Fibroblast of peridontal ligament (primary cell): ENCODE measurements around the gene RPS19.

Experiments
- DNase-seq: peaks from one replicate; pipeline ENCODE4 v3.0.0-alpha.2; 2010; ENCODE audit errors: extremely low read depth

Gene RPS19

DNA sequence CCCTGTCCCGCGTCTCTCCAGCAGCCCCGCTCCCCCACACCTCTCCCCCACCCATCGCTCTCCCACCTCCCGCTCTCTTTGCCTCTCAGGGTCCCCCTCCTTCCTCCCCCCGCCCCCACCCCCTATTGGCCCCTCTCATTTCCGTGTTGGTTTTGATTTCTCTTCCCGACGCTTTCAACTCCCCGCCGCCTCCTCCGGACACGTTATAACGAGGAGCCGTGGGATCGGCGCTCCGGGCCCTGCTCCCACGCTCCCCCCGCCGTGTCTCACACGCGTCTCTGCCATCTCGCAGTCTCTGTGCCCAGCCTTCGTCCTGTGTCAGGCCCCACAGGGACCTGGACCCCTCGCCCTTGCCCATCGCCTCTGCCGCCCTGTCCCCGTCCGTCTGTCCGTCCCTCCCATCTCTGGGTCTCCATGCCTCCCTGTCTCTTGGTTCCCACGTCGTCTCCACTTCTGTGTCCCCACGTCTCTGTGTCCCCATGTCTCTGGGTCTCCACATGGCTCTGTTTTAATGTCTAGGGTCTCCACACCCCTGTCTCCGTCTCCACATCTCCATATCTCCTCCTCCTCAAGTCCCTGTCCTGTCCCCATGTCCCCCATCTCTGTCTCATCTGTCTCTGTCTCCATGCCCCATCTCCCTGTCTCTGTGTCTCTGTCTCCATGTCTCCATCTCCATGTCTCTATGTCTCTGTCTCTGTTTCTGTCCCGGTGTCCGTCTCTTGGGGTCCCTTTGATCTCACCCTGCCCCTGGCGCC lies 55.1 kb downstream of the RPS19 start:
- no peak for DNase-seq

GRCh38 chr19:41915776-41916414 lies 55.8 kb downstream of the RPS19 start:
- no peak for DNase-seq

DNA sequence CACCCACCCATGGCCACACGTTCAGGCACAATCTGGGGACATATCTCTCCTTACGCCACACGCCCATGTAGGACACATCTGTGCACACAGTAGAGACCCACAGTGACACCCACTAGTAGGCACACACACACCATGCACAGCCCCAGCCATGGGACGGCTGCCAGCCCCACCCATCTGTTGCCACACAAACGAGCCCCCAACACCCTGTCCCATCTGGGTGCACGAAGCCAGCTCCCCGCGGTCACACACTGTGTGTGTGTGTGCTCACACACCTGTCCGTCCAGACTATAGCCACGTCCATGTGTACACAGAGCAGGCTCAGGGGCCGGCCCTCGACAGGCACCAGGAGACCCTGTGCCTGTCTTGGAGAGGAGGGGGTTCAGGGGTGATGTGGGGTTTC lies 57.6 kb downstream of the RPS19 start:
- DNase-seq = no peak

- DNase-seq = no peak
Measured at GRCh38 chr19:41918095-41918494, 58.0 kb downstream of the RPS19 start.

DNA sequence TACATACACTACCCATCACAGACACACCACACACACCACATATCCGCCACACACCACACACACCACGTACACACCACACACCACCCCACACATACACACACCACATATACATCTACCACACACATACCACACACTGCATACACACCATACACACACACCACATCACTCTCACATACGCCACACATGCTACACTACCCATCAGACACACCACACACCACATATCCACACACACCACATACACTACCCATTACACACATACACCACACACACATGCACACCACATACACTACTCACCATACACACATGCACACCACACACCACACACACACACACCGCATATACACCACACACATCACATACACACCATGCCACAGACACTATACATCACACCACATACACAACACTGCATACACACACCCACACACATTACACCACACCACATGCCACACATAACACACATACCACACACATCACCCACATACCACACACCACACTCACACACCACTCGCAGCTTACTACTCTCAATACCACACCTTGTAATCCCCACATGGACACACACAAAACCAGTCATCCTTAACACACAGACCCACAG lies 58.7 kb downstream of the RPS19 start:
- no peak for DNase-seq

DNA sequence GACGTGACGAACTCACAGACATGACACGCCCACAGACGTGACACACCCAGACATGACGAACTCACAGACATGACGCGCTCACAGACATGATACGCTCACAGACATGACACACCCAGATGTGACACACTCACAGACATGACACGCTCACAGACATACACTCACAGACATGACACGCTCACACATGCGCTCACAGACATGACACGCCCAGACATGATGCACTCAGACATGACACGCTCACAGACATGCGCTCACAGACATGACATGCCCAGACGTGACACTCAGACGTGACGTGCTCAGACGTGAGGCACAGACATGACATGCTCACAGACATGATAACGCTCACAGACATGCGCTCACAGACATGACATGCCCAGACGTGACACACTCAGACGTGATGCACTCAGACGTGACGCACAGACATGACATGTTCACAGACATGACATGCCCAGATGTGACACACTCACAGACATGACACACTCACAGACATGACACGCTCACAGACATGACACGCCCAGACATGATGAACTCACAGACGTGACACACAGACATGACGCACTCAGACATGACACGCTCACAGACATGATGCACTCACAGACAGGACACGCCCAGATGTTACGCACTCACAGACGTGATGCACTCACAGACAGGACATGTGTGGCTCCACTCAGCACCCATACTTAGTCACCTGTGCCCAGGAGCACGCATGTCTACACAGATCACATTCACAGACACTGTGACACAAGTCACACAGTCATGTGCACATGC lies 60.1 kb downstream of the RPS19 start:
- DNase-seq = no peak

DNA sequence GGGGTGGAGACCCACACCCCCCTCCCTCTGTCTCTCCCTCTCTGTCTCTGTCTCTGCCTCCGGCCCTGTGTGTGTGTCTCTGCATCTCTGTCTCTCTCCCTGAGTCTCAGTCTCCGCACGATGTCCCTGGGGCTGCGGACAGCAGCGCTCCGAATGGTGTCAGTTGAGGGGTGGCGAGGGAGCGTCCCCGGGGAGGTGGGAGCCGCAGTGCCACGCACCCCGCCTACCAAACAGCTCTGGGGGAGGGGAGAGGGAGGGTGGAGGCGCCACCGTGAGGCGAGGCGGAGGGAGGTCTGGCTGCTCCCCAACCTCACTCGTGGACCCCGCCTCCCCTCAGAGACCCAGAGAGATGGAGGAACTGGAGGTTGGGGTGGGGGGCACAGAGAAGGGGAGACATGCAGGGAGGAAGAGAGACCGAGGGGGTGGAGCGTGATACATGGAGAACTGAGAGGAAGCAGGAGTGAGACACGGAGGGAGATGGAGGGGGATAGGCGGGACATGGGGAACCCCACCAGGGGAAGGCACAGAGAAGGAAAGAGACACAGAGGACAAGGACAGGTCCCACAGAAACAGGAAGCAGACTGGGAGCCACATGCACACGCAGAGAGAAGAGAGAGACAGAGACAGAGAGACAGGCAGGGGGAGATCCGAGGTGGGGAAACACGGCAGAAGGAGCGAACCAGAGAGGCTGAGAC lies 61.0 kb downstream of the RPS19 start:
- DNase-seq = no peak

DNA sequence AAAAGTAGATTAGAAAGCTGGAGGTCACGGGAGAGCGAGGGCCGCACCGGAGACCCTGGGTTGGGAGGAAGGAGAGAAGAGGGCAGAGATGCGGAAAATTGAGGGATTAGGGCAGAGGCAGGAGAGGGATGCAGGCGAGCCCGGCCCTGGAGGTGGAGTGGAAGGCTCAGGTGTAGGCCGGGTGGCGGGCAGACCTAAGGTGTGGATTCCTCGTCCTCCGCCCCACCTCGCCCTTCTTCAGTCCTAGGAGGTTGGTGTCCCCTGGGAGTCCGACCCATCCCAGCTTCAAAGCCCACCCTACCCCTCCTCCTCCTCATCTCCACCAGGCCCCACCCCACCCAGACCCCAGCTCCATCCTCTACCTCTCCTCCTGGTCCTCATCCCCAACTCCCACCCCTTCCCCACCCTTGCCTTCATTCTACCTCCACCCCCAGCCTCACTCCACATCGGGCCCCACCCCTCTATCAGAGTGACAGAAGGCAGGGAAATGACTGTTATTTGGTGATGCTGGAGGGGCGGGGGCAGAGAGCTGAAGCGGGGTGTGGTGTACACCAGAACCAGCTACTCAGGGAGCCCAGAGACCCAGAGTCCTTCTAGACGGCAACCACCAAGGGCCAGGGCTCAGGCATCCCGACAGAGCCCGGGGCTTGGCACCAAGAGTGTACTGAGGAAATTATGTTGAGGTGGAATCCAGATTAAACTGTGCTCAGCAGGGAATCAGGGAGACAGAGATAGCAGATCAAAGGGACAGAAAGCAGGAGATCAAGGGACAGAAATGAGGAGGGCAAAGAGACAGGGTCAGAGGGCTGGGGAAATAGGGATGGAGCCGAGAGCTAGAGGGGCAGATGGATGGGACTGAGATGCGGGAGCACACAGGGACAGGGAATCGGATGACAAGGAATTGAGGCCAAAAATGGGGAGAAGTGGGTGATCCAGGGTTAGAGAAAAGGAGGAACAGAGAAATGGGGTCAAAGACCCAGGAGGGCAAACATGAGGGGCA lies 61.8 kb downstream of the RPS19 start:
- DNase-seq = no peak
